Activated naive CD8-positive, alpha-beta T cell (primary cell): ENCODE results near the gene ABI3BP.

ENCODE experiments used
- H3K27ac Mint-ChIP-seq: one replicate; pipeline ENCODE4 v1.8.0; 2021; ENCODE audit warnings: mixed read lengths
- H3K27me3 Mint-ChIP-seq: one replicate; pipeline ENCODE4 v1.8.0; 2021; ENCODE audit warnings: mixed read lengths
- H3K36me3 Mint-ChIP-seq: one replicate; pipeline ENCODE4 v1.8.0; 2021; ENCODE audit warnings: mixed read lengths
- H3K4me1 Mint-ChIP-seq: one replicate; pipeline ENCODE4 v1.8.0; 2021; ENCODE audit warnings: low read depth, mixed read lengths
- H3K4me3 Mint-ChIP-seq: one replicate; pipeline ENCODE4 v1.8.0; 2021; ENCODE audit warnings: mild to moderate bottlenecking, mixed read lengths
- H3K9me3 Mint-ChIP-seq: one replicate; pipeline ENCODE4 v1.8.0; 2021; ENCODE audit warnings: low read depth, mixed read lengths

Gene ABI3BP

GRCh38 chr3:100999160-100999559 is 5.9 kb upstream of the ABI3BP start:
- H3K4me1 Mint-ChIP-seq = no peaks in the 10 kb centered on the region
- H3K4me3 Mint-ChIP-seq = no peak overlapping the region
- H3K9me3 Mint-ChIP-seq = no peaks in the 10 kb centered on the region
- peaks cover 3% of the 10 kb centered on the region for H3K36me3 Mint-ChIP-seq
- H3K27me3 Mint-ChIP-seq = peaks cover 8% of the 10 kb centered on the region
- H3K27ac Mint-ChIP-seq = no peak overlapping the region

DNA sequence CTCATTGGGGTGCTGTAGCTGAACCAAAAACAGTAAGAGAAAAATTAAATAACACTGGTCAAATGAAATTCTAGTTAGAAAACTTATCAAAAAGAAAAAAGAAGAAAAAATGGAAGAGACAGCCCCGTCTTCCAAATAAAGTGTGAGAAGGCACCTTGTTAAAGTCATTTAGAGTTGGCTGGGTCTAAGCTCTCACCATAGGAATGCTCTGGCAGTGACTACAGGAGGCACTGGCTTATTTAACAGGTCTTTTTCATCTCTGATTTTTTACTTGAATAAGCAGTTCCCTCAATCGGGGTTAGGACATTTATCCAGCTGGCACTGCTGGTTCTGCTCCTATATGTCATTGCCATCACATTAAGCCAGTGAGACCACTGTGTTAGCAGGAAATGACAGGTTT is 1.6 kb upstream of the ABI3BP start:
- H3K4me3 Mint-ChIP-seq = no peak overlapping the region
- H3K9me3 Mint-ChIP-seq = no peaks in the 10 kb centered on the region
- H3K36me3 Mint-ChIP-seq = no peaks in the 10 kb centered on the region
- H3K27me3 Mint-ChIP-seq = peaks cover 8% of the 10 kb centered on the region
- H3K27ac Mint-ChIP-seq = no peak overlapping the region
- H3K4me1 Mint-ChIP-seq = peaks cover 2% of the 10 kb centered on the region

DNA sequence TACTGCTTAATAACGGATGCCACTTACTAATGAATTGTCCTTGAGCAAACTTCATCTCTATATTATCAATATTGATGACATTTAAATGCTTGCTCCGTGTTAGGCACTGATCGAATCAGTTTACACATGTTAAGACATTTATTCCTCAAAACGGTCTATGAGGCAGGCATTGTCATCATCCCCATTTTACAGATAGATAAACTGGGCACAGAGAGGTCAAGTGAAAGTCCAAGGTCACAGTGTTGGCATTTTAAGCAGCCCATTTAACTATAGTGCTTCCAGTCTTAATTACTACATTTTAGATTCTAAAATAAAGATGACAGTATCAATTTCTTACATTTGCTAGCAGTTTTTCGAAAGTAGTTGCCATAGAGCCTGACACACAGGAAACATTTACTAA is 966 bp upstream of the ABI3BP start:
- no peak overlapping the region for H3K4me3 Mint-ChIP-seq
- peaks cover 2% of the 10 kb centered on the region for H3K4me1 Mint-ChIP-seq
- no peaks in the 10 kb centered on the region for H3K36me3 Mint-ChIP-seq
- no peak overlapping the region for H3K27ac Mint-ChIP-seq
- no peaks in the 10 kb centered on the region for H3K9me3 Mint-ChIP-seq
- peaks cover 8% of the 10 kb centered on the region for H3K27me3 Mint-ChIP-seq

GRCh38 chr3:100992231-100993012 is 799 bp downstream of the ABI3BP start:
- H3K27ac Mint-ChIP-seq = no peak overlapping the region
- peaks cover 5% of the 10 kb centered on the region for H3K27me3 Mint-ChIP-seq
- H3K4me3 Mint-ChIP-seq = no peak overlapping the region
- H3K4me1 Mint-ChIP-seq = peaks cover 2% of the 10 kb centered on the region
- no peaks in the 10 kb centered on the region for H3K36me3 Mint-ChIP-seq
- no peaks in the 10 kb centered on the region for H3K9me3 Mint-ChIP-seq

GRCh38 chr3:100988080-100988479 is 5.1 kb downstream of the ABI3BP start:
- H3K27me3 Mint-ChIP-seq = no peaks in the 10 kb centered on the region
- no peaks in the 10 kb centered on the region for H3K36me3 Mint-ChIP-seq
- H3K4me1 Mint-ChIP-seq = peaks cover 2% of the 10 kb centered on the region
- H3K4me3 Mint-ChIP-seq = no peak overlapping the region
- H3K9me3 Mint-ChIP-seq = no peaks in the 10 kb centered on the region
- H3K27ac Mint-ChIP-seq = no peak overlapping the region

- Mint-ChIP-seq H3K27me3 (peaks cover 2% of the 10 kb centered on the region), H3K9me3 (no peaks in the 10 kb centered on the region), H3K36me3 (no peaks in the 10 kb centered on the region), H3K4me1 (no peaks in the 10 kb centered on the region), H3K4me3 (no peak overlapping the region), H3K27ac (no peak overlapping the region)
These were observed 8.9 kb downstream of the ABI3BP start for GRCh38 chr3:100984308-100984707.

DNA sequence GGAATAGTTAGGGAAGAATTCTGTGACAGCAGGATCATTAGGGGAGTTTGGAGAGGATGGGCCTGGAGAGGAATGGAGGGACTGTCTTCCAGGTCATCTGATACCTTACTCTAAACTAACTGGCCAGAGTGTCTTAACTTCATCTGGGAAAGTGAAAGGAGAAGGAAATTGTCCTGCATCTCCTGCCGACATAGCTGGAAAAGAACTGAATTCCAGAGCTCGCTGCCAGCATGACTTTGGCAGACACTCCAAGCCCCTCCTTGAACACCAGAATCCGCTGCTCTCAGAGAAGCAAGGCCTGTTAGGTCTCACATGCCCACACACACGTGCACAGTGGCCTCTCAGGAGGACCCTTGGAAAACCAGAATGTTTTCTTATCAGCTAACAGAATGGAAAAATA is 10.5 kb downstream of the ABI3BP start:
- no peaks in the 10 kb centered on the region for H3K9me3 Mint-ChIP-seq
- H3K27ac Mint-ChIP-seq = no peak overlapping the region
- H3K36me3 Mint-ChIP-seq = no peaks in the 10 kb centered on the region
- H3K27me3 Mint-ChIP-seq = peaks cover 2% of the 10 kb centered on the region
- no peak overlapping the region for H3K4me3 Mint-ChIP-seq
- H3K4me1 Mint-ChIP-seq = no peaks in the 10 kb centered on the region

GRCh38 chr3:100981164-100981911 is 11.9 kb downstream of the ABI3BP start:
- Mint-ChIP-seq H3K27me3 (peaks cover 4% of the 10 kb centered on the region), H3K4me3 (no peak overlapping the region), H3K4me1 (no peaks in the 10 kb centered on the region), H3K27ac (no peak overlapping the region), H3K9me3 (no peaks in the 10 kb centered on the region), H3K36me3 (no peaks in the 10 kb centered on the region)

DNA sequence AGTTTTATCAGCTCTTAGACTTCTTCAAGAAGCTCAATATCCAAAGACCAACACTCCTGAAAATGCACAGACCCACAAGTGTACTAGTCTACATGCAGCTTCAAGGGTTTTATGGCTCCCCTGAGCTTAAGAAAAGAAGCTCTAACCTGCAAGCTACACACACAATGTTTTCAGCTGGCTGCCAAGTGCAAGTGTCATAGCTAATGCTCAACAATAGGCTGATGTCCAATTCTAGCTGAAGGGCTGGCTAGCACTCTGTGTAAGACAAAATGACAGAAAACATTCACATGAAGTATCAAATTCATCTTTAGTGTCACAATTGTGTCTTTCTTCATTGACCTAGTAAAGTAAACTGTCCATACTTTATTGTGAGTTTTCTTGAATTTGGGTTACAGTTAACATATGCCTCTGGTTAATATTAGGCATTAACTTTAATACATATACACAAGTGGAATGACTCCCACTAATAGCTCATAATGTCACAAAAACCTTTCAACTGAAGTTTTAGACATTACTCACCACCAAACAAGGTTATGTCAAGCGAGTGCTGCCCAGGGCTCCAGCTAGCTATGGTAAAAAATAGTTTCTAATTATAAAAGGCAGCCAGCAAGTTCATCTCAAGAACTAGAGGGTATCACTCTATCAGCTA is 15.1 kb downstream of the ABI3BP start:
- Mint-ChIP-seq H3K36me3 (no peaks in the 10 kb centered on the region), H3K9me3 (no peaks in the 10 kb centered on the region), H3K4me1 (no peaks in the 10 kb centered on the region), H3K27ac (no peak overlapping the region), H3K4me3 (no peak overlapping the region), H3K27me3 (peaks cover 4% of the 10 kb centered on the region)

DNA sequence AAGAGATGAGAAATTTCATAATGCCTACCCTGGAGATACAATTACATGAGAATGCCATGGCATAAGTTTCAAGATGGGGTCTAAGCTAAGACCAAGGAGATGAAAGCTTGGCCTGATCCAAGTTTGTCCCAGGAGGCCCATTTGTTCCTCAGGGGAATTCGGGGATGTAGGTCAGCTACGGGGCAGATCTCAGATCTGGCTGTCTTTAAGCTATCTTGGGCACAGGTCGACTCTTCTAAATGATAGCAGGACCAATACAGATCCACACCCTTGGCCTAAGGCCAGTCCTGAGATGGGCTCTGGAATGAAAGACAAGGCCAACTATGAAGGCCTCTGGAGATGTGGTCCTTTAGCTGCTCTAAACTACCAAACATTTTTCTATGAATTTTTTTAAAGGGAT is 16.6 kb downstream of the ABI3BP start:
- Mint-ChIP-seq H3K4me3 (no peak overlapping the region), H3K27me3 (peaks cover 4% of the 10 kb centered on the region), H3K4me1 (no peaks in the 10 kb centered on the region), H3K9me3 (no peaks in the 10 kb centered on the region), H3K36me3 (no peaks in the 10 kb centered on the region), H3K27ac (no peak overlapping the region)

GRCh38 chr3:100975714-100976113 is 17.5 kb downstream of the ABI3BP start:
- H3K4me1 Mint-ChIP-seq = no peaks in the 10 kb centered on the region
- H3K27me3 Mint-ChIP-seq = peaks cover 3% of the 10 kb centered on the region
- H3K4me3 Mint-ChIP-seq = no peak overlapping the region
- H3K27ac Mint-ChIP-seq = no peak overlapping the region
- H3K9me3 Mint-ChIP-seq = no peaks in the 10 kb centered on the region
- H3K36me3 Mint-ChIP-seq = no peaks in the 10 kb centered on the region

GRCh38 chr3:100973594-100973993 is 19.6 kb downstream of the ABI3BP start:
- H3K36me3 Mint-ChIP-seq = no peaks in the 10 kb centered on the region
- no peak overlapping the region for H3K27ac Mint-ChIP-seq
- no peaks in the 10 kb centered on the region for H3K4me1 Mint-ChIP-seq
- H3K27me3 Mint-ChIP-seq = peaks cover 6% of the 10 kb centered on the region
- no peak overlapping the region for H3K4me3 Mint-ChIP-seq
- no peaks in the 10 kb centered on the region for H3K9me3 Mint-ChIP-seq

- Mint-ChIP-seq H3K9me3 (no peaks in the 10 kb centered on the region), H3K4me3 (no peak overlapping the region), H3K36me3 (no peaks in the 10 kb centered on the region), H3K4me1 (no peaks in the 10 kb centered on the region), H3K27ac (no peak overlapping the region), H3K27me3 (peaks cover 6% of the 10 kb centered on the region)
These were observed 20.4 kb downstream of the ABI3BP start for GRCh38 chr3:100972867-100973266.

- H3K27ac Mint-ChIP-seq = no peak overlapping the region
- peaks cover 6% of the 10 kb centered on the region for H3K27me3 Mint-ChIP-seq
- no peaks in the 10 kb centered on the region for H3K4me1 Mint-ChIP-seq
- no peaks in the 10 kb centered on the region for H3K9me3 Mint-ChIP-seq
- H3K4me3 Mint-ChIP-seq = no peak overlapping the region
- H3K36me3 Mint-ChIP-seq = no peaks in the 10 kb centered on the region
These were observed 20.8 kb downstream of the ABI3BP start for GRCh38 chr3:100972301-100972844.

DNA sequence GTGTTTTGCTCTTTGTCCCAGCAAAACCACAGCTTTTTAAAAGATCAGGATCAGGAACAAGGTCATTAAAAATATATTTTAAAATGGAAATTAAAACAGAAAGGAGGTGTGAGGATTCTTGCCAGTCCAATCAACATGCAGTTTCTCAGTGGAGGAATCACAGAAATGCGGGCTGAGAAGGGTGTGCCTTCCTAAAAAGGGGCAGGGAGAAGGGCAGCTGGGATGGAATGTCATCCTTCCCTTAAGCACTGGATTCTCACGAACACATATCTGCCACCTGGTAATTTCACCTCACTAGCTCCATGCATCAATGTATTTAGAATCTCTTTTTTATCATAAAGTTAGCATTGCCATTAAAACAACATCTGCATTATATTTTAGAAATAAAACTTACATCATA is 21.4 kb downstream of the ABI3BP start:
- Mint-ChIP-seq H3K4me1 (no peaks in the 10 kb centered on the region), H3K27ac (no peak overlapping the region), H3K27me3 (peaks cover 6% of the 10 kb centered on the region), H3K9me3 (no peaks in the 10 kb centered on the region), H3K4me3 (no peak overlapping the region), H3K36me3 (no peaks in the 10 kb centered on the region)
